SK-N-SH (cell line): Measurements from ENCODE around the gene CYB561D1. TPM values are rescaled to one million over a fixed set of nuclear protein-coding genes. Genes with fewer than 3 reads are reported as not detected.

ENCODE experiments used
- CTCF ChIA-PET: fragments of 300-600, 350-600 bp; formaldehyde crosslinking; extraction: SDS; loops from one replicate; lab custom pipeline; 2021; lab: Yijun Ruan, JAX
- POLR2A ChIA-PET: fragments of 350-600 bp; sonication (Branson Sonifier 250); formaldehyde crosslinking; extraction: SDS; loops from one replicate; lab custom pipeline; 2020; ENCODE audit warnings: antibody characterized with exemption, inconsistent platforms; lab: Yijun Ruan, JAX
- DNase-seq: peaks from one replicate; pipeline ENCODE4 v3.0.0; 2012
- H2AFZ ChIP-seq: fragments of 200-600 bp; sonication (generic); 2 replicates; pipeline ENCODE4 v1.8.1; 2016; ENCODE audit warnings: antibody characterized with exemption, mild to moderate bottlenecking, low read depth
- H3F3A ChIP-seq: fragments of 200-600 bp; sonication (generic); replicated peaks from 2 replicates; pipeline ENCODE3; 2016; ENCODE audit warnings: antibody characterized with exemption, mild to moderate bottlenecking; ENCODE audit not compliant: insufficient read depth
- H3K27ac ChIP-seq, 2 experiments: fragments of 200-500 bp in 1 of 2; fragments of 200-600 bp in 1 of 2; sonication (Bioruptor generic) in 1 of 2; sonication (generic), shearing (Covaris generic) in 1 of 2; 2 replicates each; pipeline versions ENCODE4 v1.5.1 to v1.6.1; 2014 to 2016; ENCODE audit warnings: low read depth in 2 of 2, inconsistent platforms in 1 of 2, low read length in 1 of 2, mild to moderate bottlenecking in 1 of 2, mixed read lengths in 1 of 2
- H3K27me3 ChIP-seq: fragments of 200-600 bp; sonication (generic), shearing (Covaris generic); 2 replicates; pipeline ENCODE4 v1.6.1; 2016; ENCODE audit warnings: mixed run types; ENCODE audit not compliant: insufficient read depth
- H3K36me3 ChIP-seq, 2 experiments: fragments of 200-500 bp in 1 of 2; fragments of 200-600 bp in 1 of 2; sonication (Bioruptor generic) in 1 of 2; sonication (generic) in 1 of 2; replicated peaks in 1 of 2; 2 replicates each; pipeline versions ENCODE3 to v1.5.1; 2014 to 2016; ENCODE audit warnings: low read length in 1 of 2, mild to moderate bottlenecking in 1 of 2; ENCODE audit not compliant: insufficient read depth in 2 of 2, control insufficient read depth in 1 of 2
- H3K4me1 ChIP-seq, 2 experiments: fragments of 200-500 bp in 1 of 2; fragments of 200-600 bp in 1 of 2; sonication (Bioruptor generic) in 1 of 2; sonication (generic), shearing (Covaris generic) in 1 of 2; 2 replicates each; pipeline versions ENCODE4 v1.5.1 to v1.6.1; 2014 to 2016; ENCODE audit warnings: low read depth in 1 of 2, low read length in 1 of 2, mixed run types in 1 of 2; ENCODE audit not compliant: insufficient read depth in 2 of 2, control insufficient read depth in 1 of 2
- H3K4me2 ChIP-seq: fragments of 200-600 bp; sonication (generic), shearing (Covaris generic); 2 replicates; pipeline ENCODE4 v1.6.1; 2017; ENCODE audit warnings: mixed run types
- H3K4me3 ChIP-seq, 2 experiments: fragments of 200-500 bp in 1 of 2; fragments of 200-600 bp in 1 of 2; sonication (Bioruptor generic) in 1 of 2; sonication (generic), shearing (Covaris generic) in 1 of 2; 2 replicates each; pipeline versions ENCODE4 v1.5.1 to v1.8.1; 2014 to 2016; ENCODE audit warnings: low read depth in 2 of 2, inconsistent platforms in 1 of 2, low read length in 1 of 2, mild to moderate bottlenecking in 1 of 2, mixed read lengths in 1 of 2, moderate library complexity in 1 of 2
- H3K79me2 ChIP-seq: fragments of 200-600 bp; sonication (generic); 2 replicates; pipeline ENCODE4 v1.8.1; 2017; ENCODE audit warnings: mild to moderate bottlenecking; ENCODE audit not compliant: insufficient read depth
- H3K9ac ChIP-seq: fragments of 200-600 bp; sonication (generic); 2 replicates; pipeline ENCODE4 v1.6.1; 2017; ENCODE audit warnings: mixed run types
- H3K9me2 ChIP-seq: fragments of 200-600 bp; sonication (generic); 2 replicates; pipeline ENCODE4 v1.6.1; 2017; ENCODE audit warnings: mixed run types
- H3K9me3 ChIP-seq: fragments of 200-600 bp; sonication (generic); 2 replicates; pipeline ENCODE4 v1.6.1; 2017; ENCODE audit warnings: mixed run types, mild to moderate bottlenecking, moderate library complexity
- H4K20me1 ChIP-seq: fragments of 200-600 bp; sonication (generic); 2 replicates; pipeline ENCODE4 v1.6.1; 2017; ENCODE audit warnings: mild to moderate bottlenecking, mixed run types; ENCODE audit not compliant: insufficient read depth
- CHD2 ChIP-seq: fragments of 150-350 bp; IDR thresholded peaks from 2 replicates; pipeline ENCODE4 v1.6.1; 2018; ENCODE audit warnings: low read length; ENCODE audit not compliant: partially characterized antibody
- CTCF ChIP-seq: fragments of 200-600 bp; sonication (generic); IDR thresholded peaks from 2 replicates; pipeline ENCODE4 v1.6.1; 2017; ENCODE audit warnings: antibody characterized with exemption, mild to moderate bottlenecking, moderate library complexity
- ELF1 ChIP-seq: IDR thresholded peaks from 2 replicates; pipeline ENCODE4 v1.4.0; 2012
- EZH2phosphoT487 ChIP-seq: fragments of 200-600 bp; sonication (generic); IDR thresholded peaks from 2 replicates; pipeline ENCODE4 v1.6.1; 2017; ENCODE audit warnings: low read depth, mixed run types, mild to moderate bottlenecking, antibody characterized with exemption, moderate library complexity, borderline replicate concordance
- GATA2 ChIP-seq: sonication (generic); formaldehyde crosslinking; IDR thresholded peaks from 2 replicates; pipeline ENCODE4 v1.5.0; 2020; ENCODE audit warnings: mild to moderate bottlenecking, missing genetic modification reagents
- JUND ChIP-seq: IDR thresholded peaks from 2 replicates; pipeline ENCODE4 v1.4.0; 2012
- PBX3 ChIP-seq: IDR thresholded peaks from 2 replicates; pipeline ENCODE4; 2012
- POLR2AphosphoS5 ChIP-seq: IDR thresholded peaks from 2 replicates; pipeline ENCODE4 v1.6.1; 2012; ENCODE audit warnings: low read depth, low read length
- RFX5 ChIP-seq: IDR thresholded peaks from 2 replicates; pipeline ENCODE4 v1.6.1; 2012; ENCODE audit warnings: mild to moderate bottlenecking, improper control_type of control experiment, low read length
- TAF1 ChIP-seq: IDR thresholded peaks from 2 replicates; pipeline ENCODE4 v1.6.1; 2012; ENCODE audit warnings: low read depth, mild to moderate bottlenecking, low read length, moderate library complexity, borderline replicate concordance
- YY1 ChIP-seq: IDR thresholded peaks from 2 replicates; pipeline ENCODE4 v1.4.0; 2012; ENCODE audit warnings: low read depth, mild to moderate bottlenecking
- ZBTB33 ChIP-seq: IDR thresholded peaks from 2 replicates; pipeline ENCODE4 v1.4.0; 2012; ENCODE audit warnings: low read depth, borderline replicate concordance
- WGBS: methylation state at CpG from one replicate; pipeline ENCODE4 v1.1.6; 2017; ENCODE audit warnings: low lambda C conversion rate; 5-methylcytosine and 5-hydroxymethylcytosine counted together
- polyA plus RNA-seq, 3 experiments: library from polyadenylated mRNA; depleted of rRNA; stranded (reverse); fragments of >200 nt; gene quantifications; 2 replicates each; pipeline ENCODE4 v1.2.3, GENCODE V29; 2012
- TF ChIP-seq, protein P1 (sequence below): fragments of 150-350 bp; IDR thresholded peaks from 2 replicates; pipeline ENCODE4 v1.6.1; 2016; ENCODE audit warnings: mild to moderate bottlenecking, low read depth, low read length

CYB561D1 gene
- polyA plus RNA-seq, 1 of the 3 experiments (the other 2 are of a cell fraction), result 5.4 TPM

- Histone ChIP-seq H3K27me3 (no peaks in the 10 kb centered on the region), H3K36me3 (no peaks in the 10 kb centered on the region), H3F3A (peaks cover 4% of the 10 kb centered on the region), H4K20me1 (peaks cover 2% of the 10 kb centered on the region), H3K4me3 (no peak overlapping the region), H3K4me2 (no peak overlapping the region), H3K9me3 (no peaks in the 10 kb centered on the region)
- no peak for DNase-seq
- TF ChIP-seq GATA2 (CRISPR knock-in tag), result no peak
- no peak for TF ChIP-seq RFX5
- TF ChIP-seq EZH2phosphoT487, result no peak
- TF ChIP-seq PBX3, result no peak
- no peak for TF ChIP-seq CTCF
- no peak for TF ChIP-seq CHD2
- no peak for TF ChIP-seq TAF1
- TF ChIP-seq YY1, result no peak
- TF ChIP-seq, protein P1, sequence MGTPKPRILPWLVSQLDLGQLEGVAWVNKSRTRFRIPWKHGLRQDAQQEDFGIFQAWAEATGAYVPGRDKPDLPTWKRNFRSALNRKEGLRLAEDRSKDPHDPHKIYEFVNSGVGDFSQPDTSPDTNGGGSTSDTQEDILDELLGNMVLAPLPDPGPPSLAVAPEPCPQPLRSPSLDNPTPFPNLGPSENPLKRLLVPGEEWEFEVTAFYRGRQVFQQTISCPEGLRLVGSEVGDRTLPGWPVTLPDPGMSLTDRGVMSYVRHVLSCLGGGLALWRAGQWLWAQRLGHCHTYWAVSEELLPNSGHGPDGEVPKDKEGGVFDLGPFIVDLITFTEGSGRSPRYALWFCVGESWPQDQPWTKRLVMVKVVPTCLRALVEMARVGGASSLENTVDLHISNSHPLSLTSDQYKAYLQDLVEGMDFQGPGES, result no peak
- no peak for TF ChIP-seq JUND
- no peak for TF ChIP-seq POLR2AphosphoS5
- TF ChIP-seq ELF1, result no peak
- no peak for TF ChIP-seq ZBTB33
- TF ChIP-seq, all 33 proteins: peak for 0
- Histone ChIP-seq H3K4me1 (peaks cover 0 to 17% of the 10 kb centered on the region in 2 experiments; a peak in 2 of 4 replicates), H3K9me2 (no peaks in the 10 kb centered on the region), H3K9ac (no peak overlapping the region), H3K27ac (no peak overlapping the region), H3K79me2 (peaks cover 22% of the 10 kb centered on the region), H2AFZ (no peak overlapping the region)
- CTCF ChIA-PET, result interaction anchor here (0.7 to 26.3 kb wide), 9 partner anchors 10 to 440 kb away, joined by 3 to 1710 read pairs (median 53); partner anchors contain the start of genes AHCYL1, AMIGO1, ATXN7L2 and CYB561D1
- 72% methylated on average over 7 of the region's 14 CpGs for WGBS
- POLR2A ChIA-PET, result no interaction called here
These were observed 50.3 kb downstream of the CYB561D1 start for GRCh38 chr1:109543988-109544735.
